Heart right ventricle (tissue), 16 donors: ENCODE measurements around the gene HSPA2. TPM values are rescaled to one million over a fixed set of nuclear protein-coding genes. Genes with fewer than 3 reads are reported as not detected.
A peak's percentile ranks its signal among the peaks of the same experiment; 100 is the strongest.

ENCODE experiments used
- ATAC-seq, 8 donors: fragments of 200-7000 bp; cut with Tn5 transposase; one replicate each; pipeline ENCODE4 v1.9.1; 2020; ENCODE audit warnings: mild to moderate bottlenecking in 8 of 8, moderate library complexity in 8 of 8, moderate number of reproducible peaks in 1 of 8
- DNase-seq, 2 donors: peaks; one replicate each; pipeline ENCODE4 v3.0.0-alpha.2; 2020
- H3K27ac ChIP-seq, 10 donors: fragments of 200-600 bp; sonication (generic) in 2 of 10; one replicate each; pipeline versions ENCODE4 v1.5.0 to v1.8.0; 2020 to 2022; ENCODE audit warnings: mild to moderate bottlenecking in 3 of 10
- H3K27me3 ChIP-seq, 7 donors: fragments of 200-600 bp; one replicate each; pipeline ENCODE4 v1.8.0; 2021 to 2022; ENCODE audit warnings: mild to moderate bottlenecking in 2 of 7
- H3K36me3 ChIP-seq, 9 donors: fragments of 200-600 bp; sonication (generic) in 1 of 9; one replicate each; pipeline versions ENCODE4 v1.5.0 to v1.8.0; 2020 to 2022; ENCODE audit warnings: mild to moderate bottlenecking in 2 of 9
- H3K4me1 ChIP-seq, 9 donors: fragments of 200-600 bp; sonication (generic) in 1 of 9; one replicate each; pipeline versions ENCODE4 v1.5.0 to v1.8.0; 2020 to 2022; ENCODE audit warnings: mild to moderate bottlenecking in 4 of 9
- H3K4me3 ChIP-seq, 10 donors: fragments of 200-600 bp; sonication (generic) in 2 of 10; one replicate each; pipeline versions ENCODE4 v1.5.0 to v1.8.0; 2020 to 2022; ENCODE audit warnings: mild to moderate bottlenecking in 7 of 10, moderate library complexity in 2 of 10
- H3K9me3 ChIP-seq, 11 donors: fragments of 200-600 bp in 10 of 11; sonication (generic) in 2 of 11; one replicate each; pipeline versions ENCODE4 v1.5.0 to v1.8.0; 2013 to 2022; ENCODE audit warnings: mild to moderate bottlenecking in 2 of 11, control low read depth in 1 of 11, moderate library complexity in 1 of 11
- WGBS, 2 donors: extraction: QIAGEN DNeasy Blood & Tissue Kit; methylation state at CpG; one replicate each; pipeline ENCODE4 v1.1.7; 2013; ENCODE audit warnings: inconsistent platforms in 1 of 2; 5-methylcytosine and 5-hydroxymethylcytosine counted together
- intact Hi-C, 10 donors: fragments of 100-400 bp; cut with DNase I; formaldehyde crosslinking; loops; one replicate each; pipeline versions ENCODE4 v1.11.1 to v1.14.2; 2022
- polyA plus RNA-seq, 2 donors: library from polyadenylated mRNA; stranded (reverse); fragments of 200-250 nt; gene quantifications; one replicate each; pipeline ENCODE4 v1.2.3, GENCODE V29; 2013
- total RNA-seq, 10 donors: library from RNA; stranded (reverse); fragmentation: NEBNext Ultra II Directional in 3 of 10; extraction: Animal tissue kit (Norgen Biotek cat#: 25700) in 3 of 10; gene quantifications; one replicate each; pipeline versions ENCODE4 v1.2.1 to v1.2.4, GENCODE V29; 2021 to 2023
- TF ChIP-seq, protein P1 (sequence below), 9 donors: fragments of 200-600 bp; sonication (generic) in 2 of 9; IDR thresholded peaks; one replicate each; pipeline versions ENCODE4 v1.5.0 to v1.8.0; 2021 to 2022; ENCODE audit warnings: antibody characterized with exemption in 9 of 9, mild to moderate bottlenecking in 5 of 9, moderate library complexity in 1 of 9
- donor health status: Arrhythmogenic right ventricular cardiomyopathy.
- donor health status: ischemic (EF 13 %, LVEDD 7.1; RV severe dilation, severe dysfunction).
- donor health status: healthy with polysubstance abuse.
- donor health status: DM: no; HTN: yes; CAD: no.
- donor health status: DM: no; HTN: no; CAD: no.
- donor health status: ischemic (EF 25% LVEDD 6.9; RV normal size, moderate dysfunction).
- donor health status: ischemic (EF 25% LVEDD 5.7; RV mildly dilated, moderate dysfunction).
- donor health status: healthy.
- donor health status: DM: yes; HTN: yes; CAD: no.
- donor health status: Ischemic cardiomyopathy.
- donor health status: ischemic (EF 35%, LVEDD 5.7; RV mildly dilated, moderate dysfunction).
- donor health status: nonischemic (EF 11% LVEDD 7.7; RV severe dilation, severe dysfunction).
- donor health status: DM: yes; HTN: yes; CAD: no.
- donor health status: PGD.
- donor health status: ischemic (EF 29% LVEDD 5.4; RV normal size, mild dysfunction).
- donor health status: nonischemic (EF 23%, LVEDD 6.1; RV moderate dilation, normal function).

Gene HSPA2
- total and polyA plus RNA-seq, 12 donors: 2.6 to 77.6 (median 29.9) TPM

DNA sequence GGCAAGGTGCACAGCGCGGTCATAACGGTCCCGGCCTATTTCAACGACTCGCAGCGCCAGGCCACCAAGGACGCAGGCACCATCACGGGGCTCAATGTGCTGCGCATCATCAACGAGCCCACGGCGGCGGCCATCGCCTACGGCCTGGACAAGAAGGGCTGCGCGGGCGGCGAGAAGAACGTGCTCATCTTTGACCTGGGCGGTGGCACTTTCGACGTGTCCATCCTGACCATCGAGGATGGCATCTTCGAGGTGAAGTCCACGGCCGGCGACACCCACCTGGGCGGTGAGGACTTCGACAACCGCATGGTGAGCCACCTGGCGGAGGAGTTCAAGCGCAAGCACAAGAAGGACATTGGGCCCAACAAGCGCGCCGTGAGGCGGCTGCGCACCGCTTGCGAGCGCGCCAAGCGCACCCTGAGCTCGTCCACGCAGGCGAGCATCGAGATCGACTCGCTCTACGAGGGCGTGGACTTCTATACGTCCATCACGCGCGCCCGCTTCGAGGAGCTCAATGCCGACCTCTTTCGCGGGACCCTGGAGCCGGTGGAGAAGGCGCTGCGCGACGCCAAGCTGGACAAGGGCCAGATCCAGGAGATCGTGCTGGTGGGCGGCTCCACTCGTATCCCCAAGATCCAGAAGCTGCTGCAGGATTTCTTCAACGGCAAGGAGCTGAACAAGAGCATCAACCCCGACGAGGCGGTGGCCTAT, 875 bp downstream of the HSPA2 start:
- 15% methylated on average over 73 of the region's 73 CpGs for WGBS, 2 donors
- Histone ChIP-seq H3K36me3 (no peaks in the 10 kb centered on the region), H3K4me1 (peaks cover 0 to 35% (median 16%) of the 10 kb centered on the region in 9 donors), H3K27ac (no peak overlapping the region), H3K9me3 (peaks cover 0 to 13% (median 0%) of the 10 kb centered on the region in 11 donors), H3K27me3 (peaks cover 0 to 44% (median 4%) of the 10 kb centered on the region in 7 donors), H3K4me3 (peak overlapping the region in 9 of 10 donors; percentile 21 to 75 (median 71))
- ATAC-seq (no peak), DNase-seq (peak in 1 of 2 donors; percentile 11)
- intact Hi-C loops: loop anchor here in 9 of 10 donors (2.0 to 10.0 kb wide), 4 partner anchors 93 to 233 kb away; no protein-coding TSS in a partner anchor
- TF ChIP-seq, protein P1, sequence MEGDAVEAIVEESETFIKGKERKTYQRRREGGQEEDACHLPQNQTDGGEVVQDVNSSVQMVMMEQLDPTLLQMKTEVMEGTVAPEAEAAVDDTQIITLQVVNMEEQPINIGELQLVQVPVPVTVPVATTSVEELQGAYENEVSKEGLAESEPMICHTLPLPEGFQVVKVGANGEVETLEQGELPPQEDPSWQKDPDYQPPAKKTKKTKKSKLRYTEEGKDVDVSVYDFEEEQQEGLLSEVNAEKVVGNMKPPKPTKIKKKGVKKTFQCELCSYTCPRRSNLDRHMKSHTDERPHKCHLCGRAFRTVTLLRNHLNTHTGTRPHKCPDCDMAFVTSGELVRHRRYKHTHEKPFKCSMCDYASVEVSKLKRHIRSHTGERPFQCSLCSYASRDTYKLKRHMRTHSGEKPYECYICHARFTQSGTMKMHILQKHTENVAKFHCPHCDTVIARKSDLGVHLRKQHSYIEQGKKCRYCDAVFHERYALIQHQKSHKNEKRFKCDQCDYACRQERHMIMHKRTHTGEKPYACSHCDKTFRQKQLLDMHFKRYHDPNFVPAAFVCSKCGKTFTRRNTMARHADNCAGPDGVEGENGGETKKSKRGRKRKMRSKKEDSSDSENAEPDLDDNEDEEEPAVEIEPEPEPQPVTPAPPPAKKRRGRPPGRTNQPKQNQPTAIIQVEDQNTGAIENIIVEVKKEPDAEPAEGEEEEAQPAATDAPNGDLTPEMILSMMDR (IDR thresholded peaks at IDR 0.05): no peak

- DNase-seq (no peak), ATAC-seq (no peak)
- H3K4me3 ChIP-seq: peak overlapping the region in 9 of 10 donors; percentile 21 to 75 (median 71)
- WGBS, 2 donors: 8 to 11% methylated on average over 61 of the region's 61 CpGs
- H3K4me1 ChIP-seq: peaks cover 0 to 35% (median 16%) of the 10 kb centered on the region in 9 donors
- peak overlapping the region in 1 of 10 donors; percentile 15 for H3K27ac ChIP-seq
- no peaks in the 10 kb centered on the region for H3K36me3 ChIP-seq
- H3K27me3 ChIP-seq: peaks cover 0 to 44% (median 4%) of the 10 kb centered on the region in 7 donors
- intact Hi-C loops: loop anchor here in 9 of 10 donors (2.0 to 10.0 kb wide), 4 partner anchors 93 to 233 kb away; no protein-coding TSS in a partner anchor
- peaks cover 0 to 13% (median 0%) of the 10 kb centered on the region in 11 donors for H3K9me3 ChIP-seq
- TF ChIP-seq, protein P1 (IDR thresholded peaks at IDR 0.05): no peak
Observed at GRCh38 chr14:64541972-64542835, 1.7 kb downstream of the HSPA2 start.

DNA sequence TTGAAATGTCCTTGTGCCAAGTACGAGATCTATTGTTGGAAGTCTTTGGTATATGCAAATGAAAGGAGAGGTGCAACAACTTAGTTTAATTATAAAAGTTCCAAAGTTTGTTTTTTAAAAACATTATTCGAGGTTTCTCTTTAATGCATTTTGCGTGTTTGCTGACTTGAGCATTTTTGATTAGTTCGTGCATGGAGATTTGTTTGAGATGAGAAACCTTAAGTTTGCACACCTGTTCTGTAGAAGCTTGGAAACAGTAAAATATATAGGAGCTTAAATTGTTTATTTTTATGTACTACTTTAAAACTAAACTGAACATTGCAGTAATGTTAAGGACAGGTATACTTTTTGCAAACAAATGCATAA, 2.3 kb downstream of the HSPA2 start:
- peaks cover 0 to 35% (median 16%) of the 10 kb centered on the region in 9 donors for H3K4me1 ChIP-seq
- no peaks in the 10 kb centered on the region for H3K36me3 ChIP-seq
- WGBS, 2 donors: 70 to 71% methylated on average over 4 of the region's 4 CpGs
- H3K9me3 ChIP-seq: peaks cover 0 to 13% (median 0%) of the 10 kb centered on the region in 11 donors
- ATAC-seq (no peak), DNase-seq (no peak)
- intact Hi-C loops: loop anchor here in 4 of 10 donors (5.0 to 10.0 kb wide), 3 partner anchors 92 to 232 kb away; no protein-coding TSS in a partner anchor
- peaks cover 0 to 44% (median 6%) of the 10 kb centered on the region in 7 donors for H3K27me3 ChIP-seq
- no peak overlapping the region for H3K27ac ChIP-seq
- TF ChIP-seq, protein P1 (IDR thresholded peaks at IDR 0.05): no peak
- H3K4me3 ChIP-seq: peak overlapping the region in 7 of 10 donors; percentile 36 to 75 (median 72)
